C4-2B (cell line): Measurements from ENCODE around the gene AAMDC.
"Not testable (repeated sequence)": the region's sequence is repeated elsewhere in the genome, so short reads cannot be mapped to it uniquely, and the experiment has no call there.

ENCODE experiments used
- ZFX ChIP-seq: fragments of 450-650 bp; IDR thresholded peaks from 2 replicates; pipeline ENCODE4 v1.6.1; 2017
- TF ChIP-seq, protein P1 (sequence below): fragments of 450-650 bp; conservative IDR thresholded peaks from 2 replicates; pipeline ENCODE4 v1.5.1; 2017; ENCODE audit warnings: mild to moderate bottlenecking

DNA sequence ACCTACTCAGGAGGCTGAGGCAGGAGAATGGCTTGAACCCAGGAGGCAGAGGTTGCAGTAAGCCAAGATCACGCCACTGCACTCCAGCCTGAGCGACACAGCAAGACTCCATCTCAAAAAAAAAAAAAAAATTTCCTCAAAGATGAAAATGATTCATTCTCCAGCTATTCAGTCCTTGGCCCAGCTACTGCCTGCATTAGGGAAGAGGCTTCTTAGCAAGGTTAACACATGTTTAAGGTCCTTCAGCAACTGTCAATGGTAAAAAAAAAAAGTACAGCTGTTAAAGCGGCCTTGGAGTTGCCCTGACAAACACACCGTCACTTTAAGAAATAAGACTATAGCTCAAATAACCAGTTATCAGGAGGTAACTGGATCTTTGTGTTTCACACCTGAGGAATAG is 57.3 kb downstream of the AAMDC start:
- TF ChIP-seq, protein P1, sequence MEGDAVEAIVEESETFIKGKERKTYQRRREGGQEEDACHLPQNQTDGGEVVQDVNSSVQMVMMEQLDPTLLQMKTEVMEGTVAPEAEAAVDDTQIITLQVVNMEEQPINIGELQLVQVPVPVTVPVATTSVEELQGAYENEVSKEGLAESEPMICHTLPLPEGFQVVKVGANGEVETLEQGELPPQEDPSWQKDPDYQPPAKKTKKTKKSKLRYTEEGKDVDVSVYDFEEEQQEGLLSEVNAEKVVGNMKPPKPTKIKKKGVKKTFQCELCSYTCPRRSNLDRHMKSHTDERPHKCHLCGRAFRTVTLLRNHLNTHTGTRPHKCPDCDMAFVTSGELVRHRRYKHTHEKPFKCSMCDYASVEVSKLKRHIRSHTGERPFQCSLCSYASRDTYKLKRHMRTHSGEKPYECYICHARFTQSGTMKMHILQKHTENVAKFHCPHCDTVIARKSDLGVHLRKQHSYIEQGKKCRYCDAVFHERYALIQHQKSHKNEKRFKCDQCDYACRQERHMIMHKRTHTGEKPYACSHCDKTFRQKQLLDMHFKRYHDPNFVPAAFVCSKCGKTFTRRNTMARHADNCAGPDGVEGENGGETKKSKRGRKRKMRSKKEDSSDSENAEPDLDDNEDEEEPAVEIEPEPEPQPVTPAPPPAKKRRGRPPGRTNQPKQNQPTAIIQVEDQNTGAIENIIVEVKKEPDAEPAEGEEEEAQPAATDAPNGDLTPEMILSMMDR = not testable (repeated sequence)
- not testable (repeated sequence) for TF ChIP-seq ZFX
